Mucosa of rectum (tissue), 2 donors: Measurements from ENCODE around the gene CRKL.

Experiments
- H3K27ac ChIP-seq, 2 donors: one replicate each; pipeline ENCODE4 v1.7.0; 2013; ENCODE audit warnings: inconsistent platforms in 2 of 2, low read depth in 2 of 2, low read length in 2 of 2
- H3K27me3 ChIP-seq, 2 donors: one replicate each; pipeline ENCODE4 v1.7.0; 2013; ENCODE audit warnings: low read length in 2 of 2; ENCODE audit not compliant: control insufficient read depth in 2 of 2, insufficient read depth in 2 of 2
- H3K36me3 ChIP-seq, 2 donors: one replicate each; pipeline ENCODE4 v1.7.0; 2013; ENCODE audit warnings: low read length in 2 of 2; ENCODE audit not compliant: control insufficient read depth in 2 of 2, insufficient read depth in 2 of 2
- H3K4me1 ChIP-seq, 2 donors: one replicate each; pipeline ENCODE4 v1.7.0; 2013; ENCODE audit warnings: low read length in 2 of 2, mild to moderate bottlenecking in 1 of 2; ENCODE audit not compliant: control insufficient read depth in 2 of 2, insufficient read depth in 2 of 2
- H3K4me3 ChIP-seq, 2 donors: one replicate each; pipeline ENCODE4 v1.7.0; 2013; ENCODE audit warnings: low read length in 2 of 2
- H3K9ac ChIP-seq, 2 donors: one replicate each; pipeline ENCODE4 v1.7.0; 2013; ENCODE audit warnings: low read length in 2 of 2, low read depth in 1 of 2, mild to moderate bottlenecking in 1 of 2
- H3K9me3 ChIP-seq, 2 donors: one replicate each; pipeline ENCODE4 v1.7.0; 2013; ENCODE audit warnings: low read length in 2 of 2; ENCODE audit not compliant: control insufficient read depth in 2 of 2
- donor health status: healthy.
- donor health status: Normal muscosa, but diverticular disease.

The CRKL gene

DNA sequence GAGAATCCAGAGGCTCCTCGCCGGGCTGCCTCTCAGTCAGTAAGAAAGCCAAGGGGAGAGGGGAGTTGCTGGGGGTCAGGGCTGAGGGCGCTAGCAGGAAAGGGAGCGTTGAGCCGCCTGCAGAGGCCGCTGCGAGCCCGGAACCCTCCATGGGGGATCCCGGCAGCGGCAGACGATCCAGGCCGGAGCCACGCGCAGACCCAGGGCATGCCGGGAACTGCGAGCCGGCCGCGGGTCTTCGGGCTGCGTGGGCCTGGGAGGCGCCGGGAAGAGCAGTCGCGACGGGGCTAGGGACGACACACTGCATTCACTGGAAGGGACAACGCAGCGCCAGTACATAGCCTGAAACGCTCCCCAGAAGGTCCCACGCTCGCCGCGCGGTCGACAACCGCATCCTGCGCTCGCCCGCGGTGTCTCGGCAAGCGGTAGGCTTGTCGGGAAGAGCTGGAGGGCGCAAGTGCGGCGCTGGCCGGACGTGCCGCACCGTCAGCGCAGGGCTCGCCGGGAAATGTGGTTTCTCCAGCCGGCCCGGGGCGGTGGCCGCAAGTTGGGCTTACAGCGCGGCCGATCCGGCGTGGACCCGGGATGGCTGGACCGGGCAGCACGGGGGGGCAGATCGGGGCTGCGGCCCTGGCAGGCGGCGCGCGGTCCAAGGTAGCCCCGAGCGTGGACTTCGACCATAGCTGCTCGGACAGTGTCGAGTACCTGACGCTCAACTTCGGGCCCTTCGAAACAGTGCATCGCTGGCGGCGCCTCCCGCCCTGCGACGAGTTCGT, 64.8 kb downstream of the CRKL start, which contains the start of gene LZTR1:
TSS of gene LZTR1 (plus strand) at position 511 of the 776 bp plus-strand sequence. CDS start at position 586, 75 bp downstream.
- Histone ChIP-seq H3K27ac (peak within 1 kb of the TSS; percentile 86), H3K4me3 (peak within 1 kb of the TSS; percentile 81 to 86), H3K36me3 (peaks cover 6 to 15% of the 10 kb centered on the region in 2 donors), H3K4me1 (peaks cover 25 to 34% of the 10 kb centered on the region in 2 donors), H3K27me3 (no peaks in the 10 kb centered on the region), H3K9ac (peak within 1 kb of the TSS; percentile 66 to 88), H3K9me3 (no peaks in the 10 kb centered on the region)

DNA sequence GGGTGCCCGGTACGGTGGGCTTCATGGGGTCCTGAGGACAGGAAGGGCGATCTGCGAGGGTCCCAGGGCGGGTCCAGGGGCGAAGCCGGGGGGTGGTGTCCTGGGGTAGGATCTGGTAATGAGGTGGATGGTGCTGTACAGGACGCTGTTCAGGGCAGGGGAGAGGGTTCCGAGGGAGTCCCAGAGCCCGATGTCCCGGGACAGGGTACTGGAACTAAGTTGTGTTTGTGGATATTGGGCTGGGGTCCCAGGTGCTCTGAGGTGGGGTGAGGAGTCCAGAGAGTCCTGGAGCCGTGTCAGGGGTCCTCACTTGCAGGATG, 65.3 kb downstream of the CRKL start:
- H3K4me1 ChIP-seq: peaks cover 25 to 34% of the 10 kb centered on the region in 2 donors
- H3K27me3 ChIP-seq: no peaks in the 10 kb centered on the region
- peak overlapping the region; percentile 86 for H3K27ac ChIP-seq
- peak overlapping the region; percentile 81 to 86 for H3K4me3 ChIP-seq
- no peaks in the 10 kb centered on the region for H3K9me3 ChIP-seq
- peak overlapping the region; percentile 66 to 88 for H3K9ac ChIP-seq
- peaks cover 5 to 15% of the 10 kb centered on the region in 2 donors for H3K36me3 ChIP-seq

DNA sequence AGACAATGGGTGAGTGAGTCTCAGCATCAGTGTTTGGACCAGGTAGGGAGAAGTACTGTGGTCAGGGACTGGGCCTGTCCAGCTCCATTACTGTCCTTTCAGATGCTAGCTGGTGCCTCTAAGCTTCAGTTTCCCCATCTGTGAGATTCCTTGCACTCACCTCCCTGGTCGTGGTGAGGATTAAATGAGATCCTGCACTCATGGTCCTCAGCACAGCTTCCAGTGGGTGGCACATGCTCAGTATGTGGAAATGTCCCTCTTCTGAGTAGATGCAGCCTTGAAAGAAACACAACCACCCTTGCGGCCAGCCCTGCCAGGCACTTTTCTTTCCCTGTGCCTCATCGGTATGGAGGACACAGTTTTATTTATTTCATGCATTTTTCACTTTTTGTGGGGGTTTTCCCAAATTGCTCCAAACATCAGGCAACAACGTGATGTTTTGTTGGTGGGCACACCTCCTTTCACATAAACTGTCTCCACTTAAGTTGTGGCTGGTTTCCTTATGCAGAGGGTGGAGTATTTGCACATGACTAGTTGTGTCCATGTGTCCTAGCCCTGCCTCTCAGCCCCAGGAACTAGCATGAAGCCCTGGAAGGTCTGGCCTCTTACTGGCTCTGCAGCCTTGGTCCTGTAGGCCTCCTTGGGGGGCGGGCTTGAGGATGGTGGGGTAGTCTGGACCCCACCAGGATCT, 66.0 kb downstream of the CRKL start:
- H3K9ac ChIP-seq: peak overlapping the region; percentile 66 to 88
- H3K27me3 ChIP-seq: no peaks in the 10 kb centered on the region
- no peak overlapping the region for H3K27ac ChIP-seq
- H3K36me3 ChIP-seq: peaks cover 9 to 16% of the 10 kb centered on the region in 2 donors
- H3K4me3 ChIP-seq: peak overlapping the region; percentile 81 to 86
- H3K9me3 ChIP-seq: no peaks in the 10 kb centered on the region
- H3K4me1 ChIP-seq: peaks cover 25 to 34% of the 10 kb centered on the region in 2 donors

DNA sequence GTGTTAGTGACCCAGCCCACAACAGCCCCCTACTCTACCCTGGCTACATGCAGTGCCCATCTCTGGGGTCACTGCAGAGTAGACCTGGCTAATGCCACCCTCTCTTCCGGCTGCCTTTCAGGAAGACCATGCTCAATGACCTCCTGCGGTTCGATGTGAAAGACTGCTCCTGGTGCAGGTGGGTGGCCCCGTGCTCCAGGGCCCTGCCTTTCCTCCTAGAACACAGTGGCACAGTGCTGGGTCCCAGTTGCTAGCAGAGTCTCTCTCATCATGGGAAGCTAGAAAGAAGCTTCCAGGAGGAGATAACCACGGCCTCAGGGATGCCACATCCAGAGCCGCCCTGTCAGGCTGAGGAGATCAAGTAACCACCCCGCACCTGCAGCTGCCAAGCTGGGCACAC, 68.5 kb downstream of the CRKL start:
- Histone ChIP-seq H3K9ac (no peak overlapping the region), H3K36me3 (peaks cover 9 to 18% of the 10 kb centered on the region in 2 donors), H3K4me1 (peaks cover 18 to 22% of the 10 kb centered on the region in 2 donors), H3K27me3 (no peaks in the 10 kb centered on the region), H3K9me3 (no peaks in the 10 kb centered on the region), H3K4me3 (no peak overlapping the region), H3K27ac (no peak overlapping the region)

DNA sequence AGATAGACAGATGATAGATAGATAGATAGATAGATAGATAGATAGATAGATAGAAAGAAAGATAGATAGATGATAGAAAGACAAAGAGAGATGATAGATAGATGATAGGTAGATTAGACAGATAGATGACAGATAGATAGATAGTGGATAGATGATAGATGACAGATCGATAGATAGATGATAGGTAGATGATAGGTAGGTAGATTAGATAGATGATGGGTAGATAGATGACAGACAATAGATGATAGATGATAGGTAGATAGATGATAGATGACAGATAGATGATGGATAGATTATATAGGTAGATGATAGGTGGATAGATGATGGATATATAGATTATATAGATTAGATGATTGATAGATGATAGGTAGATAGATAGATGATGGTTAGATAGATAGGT, 69.2 kb downstream of the CRKL start:
- Histone ChIP-seq H3K4me1 (peaks cover 12 to 15% of the 10 kb centered on the region in 2 donors), H3K27ac (no peak overlapping the region), H3K9ac (no peak overlapping the region), H3K27me3 (no peaks in the 10 kb centered on the region), H3K9me3 (no peaks in the 10 kb centered on the region), H3K36me3 (peaks cover 9 to 18% of the 10 kb centered on the region in 2 donors), H3K4me3 (no peak overlapping the region)

DNA sequence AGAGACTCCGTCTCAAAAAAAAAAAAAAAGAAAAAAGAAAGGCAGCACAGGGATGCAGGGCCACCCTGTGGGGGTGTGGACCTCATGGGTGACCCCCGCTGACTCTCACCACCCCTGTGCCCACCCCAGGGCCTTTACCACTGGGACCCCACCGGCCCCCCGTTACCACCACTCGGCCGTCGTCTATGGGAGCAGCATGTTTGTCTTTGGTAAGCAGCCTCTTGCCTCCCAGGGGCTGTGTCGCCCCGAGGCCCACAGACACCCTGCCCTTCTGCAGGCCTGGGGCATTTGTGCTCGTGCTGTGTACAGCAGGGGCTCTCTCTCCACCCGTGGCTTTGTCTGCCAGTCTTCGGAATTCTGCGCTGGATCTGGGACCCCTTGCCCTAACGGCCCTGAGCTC, 70.2 kb downstream of the CRKL start:
- H3K4me1 ChIP-seq: peaks cover 11 to 12% of the 10 kb centered on the region in 2 donors
- H3K9ac ChIP-seq: no peak overlapping the region
- H3K27ac ChIP-seq: no peak overlapping the region
- no peaks in the 10 kb centered on the region for H3K27me3 ChIP-seq
- H3K9me3 ChIP-seq: no peaks in the 10 kb centered on the region
- H3K36me3 ChIP-seq: peaks cover 18 to 24% of the 10 kb centered on the region in 2 donors
- H3K4me3 ChIP-seq: no peak overlapping the region

DNA sequence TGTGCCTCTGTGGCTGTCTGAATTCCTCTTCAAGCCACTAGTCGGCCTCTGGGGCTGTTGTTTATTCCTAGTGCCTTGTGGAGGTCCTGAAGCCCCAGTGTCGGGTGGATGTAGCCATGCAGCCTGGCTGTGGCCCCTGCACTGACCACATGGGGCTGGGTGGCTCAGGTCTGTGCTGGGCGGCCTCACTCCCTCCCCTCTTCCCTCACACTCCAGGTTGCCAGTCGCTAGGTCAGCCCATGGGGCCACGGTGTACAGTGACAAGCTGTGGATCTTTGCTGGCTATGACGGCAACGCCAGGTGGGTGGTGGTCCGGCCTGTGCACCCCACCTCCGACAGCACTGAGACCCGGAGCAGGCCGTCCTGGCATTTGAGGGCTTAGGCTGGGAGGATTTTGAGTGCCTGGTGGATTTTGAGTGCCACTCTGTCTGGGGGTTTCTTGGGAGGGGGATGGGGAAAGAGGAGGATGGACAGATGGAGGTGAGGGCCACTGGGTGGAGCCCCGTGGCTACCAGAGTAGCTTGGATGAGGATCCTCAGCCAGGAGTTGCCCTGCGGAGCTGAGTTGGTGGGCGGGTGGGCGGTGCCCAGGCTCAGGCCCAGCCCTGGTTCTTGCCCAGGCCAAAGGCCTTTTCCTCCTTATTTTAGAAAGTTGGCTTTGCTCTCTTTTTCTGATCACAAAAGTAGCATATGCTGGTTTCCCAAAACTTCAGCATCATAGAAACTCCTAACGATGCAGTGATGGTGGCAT, 71.5 kb downstream of the CRKL start:
- H3K4me3 ChIP-seq: no peak overlapping the region
- no peak overlapping the region for H3K27ac ChIP-seq
- peaks cover 0 to under 1% of the 10 kb centered on the region in 2 donors for H3K4me1 ChIP-seq
- H3K9me3 ChIP-seq: no peaks in the 10 kb centered on the region
- H3K9ac ChIP-seq: no peak overlapping the region
- H3K27me3 ChIP-seq: no peaks in the 10 kb centered on the region
- peaks cover 25 to 31% of the 10 kb centered on the region in 2 donors for H3K36me3 ChIP-seq

DNA sequence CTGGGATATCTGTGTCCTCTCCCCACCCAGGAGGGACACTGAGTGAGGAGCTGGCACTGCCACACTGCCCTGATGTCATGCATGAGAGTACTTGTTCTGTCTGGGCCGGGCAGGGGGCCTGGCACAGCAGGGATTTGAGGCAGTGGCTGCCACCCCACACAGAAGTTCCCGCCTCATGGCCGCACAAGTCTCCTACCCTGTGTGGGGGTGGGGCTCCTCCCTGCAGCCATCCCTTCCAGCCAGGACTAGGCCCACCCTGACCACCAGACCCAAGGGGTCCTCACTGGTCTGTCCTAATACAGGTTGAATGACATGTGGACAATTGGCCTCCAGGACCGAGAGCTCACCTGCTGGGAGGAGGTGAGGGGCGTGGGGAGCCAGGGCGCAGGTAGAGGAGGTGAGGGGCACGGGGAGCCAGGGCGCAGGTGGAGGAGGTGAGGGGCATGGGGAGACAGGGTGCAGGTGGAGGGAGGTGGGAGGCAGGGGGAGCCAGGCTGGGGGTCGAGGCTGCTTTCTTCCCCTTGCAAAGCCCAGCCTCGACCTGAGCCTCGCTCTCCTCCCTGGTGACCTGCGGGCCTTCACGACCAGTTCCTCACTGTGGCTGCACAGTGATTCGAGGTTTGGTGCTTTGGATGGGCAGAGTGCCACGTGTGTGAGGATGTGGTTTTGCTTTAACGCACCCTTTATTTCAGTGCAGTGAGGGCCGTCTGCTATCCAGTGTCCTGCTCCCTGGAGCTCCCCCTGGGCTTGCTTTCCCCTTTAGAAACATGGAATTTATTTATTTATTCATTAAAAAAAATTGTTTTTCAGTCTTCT, 72.3 kb downstream of the CRKL start:
- no peak overlapping the region for H3K27ac ChIP-seq
- no peak overlapping the region for H3K4me3 ChIP-seq
- H3K9me3 ChIP-seq: no peaks in the 10 kb centered on the region
- H3K4me1 ChIP-seq: no peaks in the 10 kb centered on the region
- H3K9ac ChIP-seq: no peak overlapping the region
- no peaks in the 10 kb centered on the region for H3K27me3 ChIP-seq
- peaks cover 25 to 31% of the 10 kb centered on the region in 2 donors for H3K36me3 ChIP-seq

DNA sequence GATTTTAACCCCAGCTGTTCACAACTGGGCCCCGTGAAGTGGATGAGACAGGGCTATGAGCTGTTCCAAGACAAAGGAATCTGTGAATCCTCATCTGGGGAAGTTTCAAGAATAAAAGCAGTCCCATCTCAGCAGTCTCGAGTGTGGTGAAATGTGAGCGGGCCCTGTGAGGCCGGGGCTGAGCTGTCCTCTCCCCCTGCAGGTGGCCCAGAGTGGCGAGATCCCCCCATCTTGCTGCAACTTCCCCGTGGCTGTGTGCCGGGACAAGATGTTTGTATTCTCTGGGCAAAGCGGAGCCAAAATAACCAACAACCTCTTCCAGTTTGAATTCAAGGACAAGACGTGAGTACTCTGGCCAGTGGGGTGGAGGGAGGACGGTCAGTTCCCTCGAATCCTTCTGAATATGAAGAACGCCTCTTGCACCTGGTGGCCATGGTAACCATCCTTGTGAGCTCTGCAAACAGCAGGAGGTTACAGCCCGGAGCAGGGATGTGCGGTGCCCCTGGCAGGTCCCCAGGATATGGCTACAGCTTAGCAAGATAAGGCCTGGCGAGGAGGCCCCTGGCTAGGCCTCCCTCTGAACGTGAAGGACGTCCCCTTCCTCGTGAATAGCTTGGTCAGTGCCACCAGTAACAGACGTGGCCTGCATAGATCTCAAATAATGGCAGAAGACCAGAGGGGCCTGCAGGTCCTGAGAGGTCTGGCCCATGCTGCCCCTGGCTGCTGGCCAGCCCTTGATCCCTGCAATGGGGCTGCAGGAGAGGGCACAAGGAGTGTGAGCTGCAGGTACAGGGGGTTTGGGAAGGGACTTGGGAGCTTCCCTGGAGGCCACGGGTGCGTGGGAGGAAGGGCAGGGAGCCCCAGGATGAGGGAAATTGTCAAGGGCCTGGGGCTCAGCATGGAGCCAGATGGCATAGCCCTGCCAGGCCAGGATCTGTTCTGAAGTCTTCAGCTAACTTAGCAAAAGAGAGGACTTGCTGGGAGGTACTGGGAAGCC, 73.3 kb downstream of the CRKL start:
- Histone ChIP-seq H3K27me3 (no peaks in the 10 kb centered on the region), H3K4me1 (no peaks in the 10 kb centered on the region), H3K9ac (no peak overlapping the region), H3K4me3 (no peak overlapping the region), H3K36me3 (peaks cover 25 to 31% of the 10 kb centered on the region in 2 donors), H3K9me3 (no peaks in the 10 kb centered on the region), H3K27ac (no peak overlapping the region)
